NCI-H187 treated with DMSO at 0.1 percent for 48 hours (cell line): Measurements from ENCODE around the gene RGS13.
"Not testable (repeated sequence)": the region's sequence is repeated elsewhere in the genome, so short reads cannot be mapped to it uniquely, and the experiment has no call there.

Experiments
- DNase-seq: peaks from one replicate; lab custom pipeline; 2025; lab: John Stamatoyannopoulos, UW

RGS13 gene

GRCh38 chr1:192678099-192678498 lies 42.2 kb downstream of the RGS13 start:
- DNase-seq, result no peak

- no peak for DNase-seq
These were observed 46.4 kb downstream of the RGS13 start for GRCh38 chr1:192682335-192682734.

- not testable (repeated sequence) for DNase-seq
These were observed 47.1 kb downstream of the RGS13 start for GRCh38 chr1:192683081-192683480.

- DNase-seq, result no peak
These were observed 53.5 kb downstream of the RGS13 start for GRCh38 chr1:192689459-192689858.

- DNase-seq, result no peak
These were observed 55.1 kb downstream of the RGS13 start for GRCh38 chr1:192691041-192691440.

GRCh38 chr1:192696082-192696481 lies 60.1 kb downstream of the RGS13 start:
- no peak for DNase-seq

- DNase-seq, result no peak
These were observed 61.8 kb downstream of the RGS13 start for GRCh38 chr1:192697771-192698170.

GRCh38 chr1:192698731-192699130 lies 62.8 kb downstream of the RGS13 start:
- DNase-seq, result no peak

GRCh38 chr1:192700834-192701271 lies 64.9 kb downstream of the RGS13 start:
- no peak for DNase-seq

- no peak for DNase-seq
These were observed 66.4 kb downstream of the RGS13 start for GRCh38 chr1:192702212-192702902.

- no peak for DNase-seq
These were observed 67.6 kb downstream of the RGS13 start for GRCh38 chr1:192703283-192704206.

GRCh38 chr1:192705510-192705909 lies 69.6 kb downstream of the RGS13 start:
- DNase-seq, result no peak

GRCh38 chr1:192706936-192707335 lies 71.0 kb downstream of the RGS13 start:
- no peak for DNase-seq

- DNase-seq, result no peak
These were observed 72.1 kb downstream of the RGS13 start for GRCh38 chr1:192707978-192708547.

- DNase-seq, result no peak
These were observed 73.6 kb downstream of the RGS13 start for GRCh38 chr1:192709544-192709943.
